ENCODE data around the gene VGLL4.
"Not testable (repeated sequence)": the region's sequence is repeated elsewhere in the genome, so short reads cannot be mapped to it uniquely, and the experiment has no call there.

Gene VGLL4

DNA sequence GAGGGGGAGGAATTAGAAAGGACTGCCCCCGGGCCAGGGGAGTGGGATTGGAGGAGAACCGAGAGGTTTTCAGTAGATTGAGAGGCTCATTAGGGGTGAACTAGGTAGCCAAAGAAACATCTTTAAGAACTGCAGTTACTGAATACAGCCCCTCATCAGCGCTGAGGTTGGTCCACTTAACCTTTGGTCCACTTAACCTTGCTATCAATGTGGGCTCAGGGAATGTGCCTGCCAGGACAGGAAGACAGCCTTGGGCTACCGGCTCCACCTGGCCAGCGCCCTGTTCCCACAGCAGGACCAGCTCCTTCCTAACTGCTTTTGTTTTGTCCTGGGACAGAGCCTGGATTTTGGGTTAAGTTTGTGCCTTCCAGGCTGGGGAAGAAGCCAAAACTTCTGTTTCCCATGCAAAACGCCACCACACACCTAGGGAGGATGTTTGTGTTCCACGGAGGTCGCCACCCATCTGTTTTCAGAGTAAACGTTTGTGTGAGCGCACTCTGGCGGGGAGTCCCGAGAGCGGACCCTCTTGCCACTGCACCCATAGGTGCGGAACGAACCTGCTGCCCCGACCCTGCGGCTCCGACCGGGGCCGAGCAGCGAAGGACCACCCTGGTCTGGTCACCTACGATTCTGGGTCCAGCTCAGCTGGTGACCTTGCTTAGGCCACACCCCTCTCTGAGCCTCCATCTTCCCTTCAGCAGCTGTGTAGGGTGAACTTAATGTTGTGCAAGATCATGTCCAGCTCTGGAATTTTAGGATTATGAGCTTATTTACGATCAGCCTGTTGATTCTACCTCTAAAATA lies 107.4 kb downstream of the VGLL4 start:
- in situ Hi-C loops (cut with MboI; ENCODE audit: low sequenced_read_pairs) = no loop called here

- in situ Hi-C loops (cut with MboI; ENCODE audit: low sequenced_read_pairs) = no loop called here
Measured at GRCh38 chr3:11535243-11535960, 108.3 kb downstream of the VGLL4 start.

DNA sequence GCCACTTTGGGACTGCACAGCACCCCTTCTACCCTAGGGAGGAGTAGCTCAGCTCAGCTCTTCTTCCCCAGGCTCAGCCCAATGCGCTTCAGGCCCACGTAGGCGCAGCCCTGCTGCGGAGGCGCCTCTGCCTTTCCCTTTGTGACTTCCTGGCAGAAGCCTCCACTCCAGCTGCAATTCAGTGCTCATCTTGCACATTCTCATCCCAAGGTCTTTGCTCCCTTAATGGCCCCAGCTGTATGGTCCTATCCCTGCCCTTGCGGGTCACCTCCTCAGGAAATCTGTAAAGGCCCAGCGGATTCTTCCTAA lies 109.0 kb downstream of the VGLL4 start:
- in situ Hi-C loops (cut with MboI; ENCODE audit: low sequenced_read_pairs) = no loop called here

DNA sequence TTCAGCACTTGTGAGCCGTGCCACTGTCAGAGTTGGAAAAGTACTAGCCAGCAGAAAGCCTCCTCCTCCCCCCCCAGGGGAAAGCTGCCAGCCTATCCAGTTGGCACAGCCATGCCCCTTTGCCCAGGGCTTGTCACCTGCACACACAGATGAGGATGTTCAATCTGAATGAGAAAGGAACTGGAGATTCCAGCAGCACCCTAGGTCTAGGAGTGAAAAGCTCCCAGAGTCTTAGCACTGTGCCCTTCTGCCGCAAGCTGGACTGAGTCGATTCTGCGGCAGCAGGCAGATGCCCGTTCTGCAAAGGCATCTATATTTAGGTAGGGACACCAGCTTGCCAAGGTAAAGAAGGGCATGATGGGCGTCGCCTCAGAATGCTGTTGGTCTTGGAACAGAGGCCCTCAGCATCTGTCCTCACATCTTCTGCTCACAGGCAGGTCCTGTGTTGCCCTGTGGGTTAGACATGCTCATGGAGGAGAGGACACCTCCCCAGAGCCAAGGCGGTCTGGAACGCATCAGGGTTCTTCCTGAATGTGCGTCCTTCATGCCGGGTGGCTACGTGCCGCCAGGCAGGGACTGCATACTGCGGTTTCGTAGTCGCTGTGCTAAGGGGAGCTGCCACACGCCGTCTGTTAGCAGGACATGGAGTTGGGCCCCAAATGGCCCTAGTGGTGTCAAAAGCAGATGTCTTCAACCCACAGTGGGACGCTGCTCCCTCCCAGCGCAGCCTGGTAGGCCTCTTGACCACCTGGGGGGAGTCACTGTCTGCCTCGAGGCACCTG lies 109.5 kb downstream of the VGLL4 start:
- in situ Hi-C loops (cut with MboI; ENCODE audit: low sequenced_read_pairs) = no loop called here

DNA sequence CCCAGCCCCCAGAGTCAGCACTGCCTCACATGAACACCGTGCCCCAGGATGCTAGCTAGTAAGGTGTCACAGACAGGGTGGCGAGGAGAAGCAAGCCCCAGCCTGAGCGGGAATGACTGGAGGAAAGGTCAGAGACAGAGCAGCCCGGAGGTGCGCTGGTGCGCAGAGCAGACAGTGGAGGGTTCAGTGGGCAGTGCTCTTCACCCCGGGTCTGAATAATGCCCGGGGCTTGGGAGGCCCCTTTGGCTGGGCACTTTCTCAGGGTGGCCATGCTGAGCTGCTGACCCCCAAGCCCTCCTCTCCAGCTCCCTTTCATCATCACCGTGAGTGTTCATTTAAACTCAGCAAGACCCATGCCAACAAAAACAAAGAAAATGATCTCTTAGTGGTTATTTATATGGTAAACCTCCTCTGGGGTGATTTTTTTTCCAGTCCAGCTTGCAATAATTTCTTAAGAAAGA lies 110.8 kb downstream of the VGLL4 start:
- in situ Hi-C loops (cut with MboI; ENCODE audit: low sequenced_read_pairs) = no loop called here

GRCh38 chr3:11530153-11530721 lies 113.5 kb downstream of the VGLL4 start:
- in situ Hi-C loops (cut with MboI; ENCODE audit: low sequenced_read_pairs) = no loop called here

GRCh38 chr3:11529281-11529680 lies 114.4 kb downstream of the VGLL4 start:
- in situ Hi-C loops (cut with MboI; ENCODE audit: low sequenced_read_pairs) = no loop called here

DNA sequence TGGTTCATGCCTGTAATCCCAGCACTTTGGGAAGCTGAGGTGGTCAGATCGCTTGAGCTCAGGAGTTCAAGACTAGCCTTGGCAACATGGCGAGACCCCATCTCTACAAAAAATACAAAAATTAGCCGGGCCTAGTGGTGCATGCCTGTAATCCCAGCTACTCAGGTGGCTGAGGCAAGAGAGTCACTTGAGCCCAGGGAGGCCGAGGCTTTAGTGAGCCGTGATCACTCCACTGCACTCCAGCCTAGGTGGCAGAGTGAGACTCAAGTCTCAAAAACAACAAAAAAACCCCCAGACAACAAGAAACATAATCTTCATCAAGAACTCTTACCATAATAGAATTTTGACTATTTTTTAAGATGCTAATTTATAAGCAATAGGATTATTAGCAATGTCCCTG lies 117.6 kb downstream of the VGLL4 start:
- in situ Hi-C loops (cut with MboI; ENCODE audit: low sequenced_read_pairs) = not testable (repeated sequence)

DNA sequence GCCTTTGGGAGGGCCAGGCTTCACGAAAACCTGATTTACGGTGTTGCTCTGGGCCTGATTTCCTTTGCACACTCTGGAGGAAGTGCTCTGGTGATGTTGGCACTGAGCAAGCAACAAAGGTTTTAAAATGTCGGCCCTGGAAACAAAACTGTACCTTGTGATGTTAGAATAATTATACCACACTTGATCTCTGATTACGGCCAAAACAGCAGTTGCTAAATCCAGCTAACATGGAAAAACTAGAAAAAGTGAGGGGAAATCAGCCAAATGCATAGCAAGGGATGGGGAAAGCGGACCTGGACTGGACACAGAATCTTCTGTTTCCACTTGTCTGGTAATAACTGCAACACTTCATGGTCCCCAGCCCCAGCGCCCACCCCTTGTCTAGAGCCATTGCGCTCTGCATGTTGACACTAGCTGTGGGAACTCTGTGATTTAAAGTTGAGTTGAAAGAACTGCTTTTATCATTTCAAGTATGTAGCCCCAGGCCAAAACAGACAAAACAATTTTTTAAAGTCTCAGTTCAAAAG lies 120.1 kb downstream of the VGLL4 start:
- in situ Hi-C loops (cut with MboI; ENCODE audit: low sequenced_read_pairs) = no loop called here

DNA sequence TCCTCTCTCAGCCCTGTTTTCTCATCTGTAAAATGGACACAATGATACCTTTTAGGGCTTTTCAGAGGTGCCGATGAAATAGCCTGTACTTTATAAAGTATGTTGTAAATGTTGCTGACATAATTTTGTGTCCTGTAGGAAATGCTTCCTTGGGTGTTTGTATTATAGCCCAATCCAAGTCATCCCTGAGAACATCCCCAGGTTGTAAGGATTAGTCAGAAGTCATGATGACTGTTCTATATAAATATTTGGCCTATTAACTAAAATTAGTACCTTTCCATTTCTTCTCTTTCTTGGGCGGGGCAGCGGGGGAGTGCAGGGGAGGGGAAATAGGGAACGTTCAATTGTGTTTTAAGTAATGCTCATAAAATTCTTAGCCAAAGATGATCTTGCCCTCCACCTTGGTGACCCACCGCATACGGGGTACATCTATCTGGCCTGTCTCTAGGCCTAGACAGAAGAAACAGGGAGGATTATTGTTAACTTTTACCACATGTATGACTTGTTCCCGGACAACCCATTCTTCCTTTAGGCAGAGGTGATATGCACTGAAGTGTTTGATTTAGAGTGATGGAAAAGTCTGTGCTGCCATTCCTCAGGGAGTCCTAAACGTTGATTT lies 120.7 kb downstream of the VGLL4 start:
- in situ Hi-C loops (cut with MboI; ENCODE audit: low sequenced_read_pairs) = no loop called here

DNA sequence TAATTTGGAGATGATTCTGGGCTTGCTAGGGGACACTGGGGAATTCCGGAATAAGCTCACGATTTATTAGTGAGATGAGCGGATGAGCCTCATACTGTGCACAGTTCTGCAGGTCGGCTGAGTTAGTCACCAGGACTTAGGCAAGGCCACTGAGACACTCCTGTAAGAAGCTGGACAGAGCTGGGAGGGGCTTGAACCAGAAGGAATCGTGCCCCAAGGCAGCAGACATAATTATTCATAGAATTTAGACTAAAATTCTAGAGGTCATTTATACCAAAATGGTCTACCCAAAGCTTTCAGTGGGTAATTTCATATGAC lies 121.4 kb downstream of the VGLL4 start:
- in situ Hi-C loops (cut with MboI; ENCODE audit: low sequenced_read_pairs) = no loop called here

GRCh38 chr3:11521167-11521566 lies 122.5 kb downstream of the VGLL4 start:
- in situ Hi-C loops (cut with MboI; ENCODE audit: low sequenced_read_pairs) = no loop called here

GRCh38 chr3:11517601-11518000 lies 126.1 kb downstream of the VGLL4 start:
- in situ Hi-C loops (cut with MboI; ENCODE audit: low sequenced_read_pairs) = no loop called here

- in situ Hi-C loops (cut with MboI; ENCODE audit: low sequenced_read_pairs) = no loop called here
Measured at GRCh38 chr3:11514191-11514821, 129.4 kb downstream of the VGLL4 start.

GRCh38 chr3:11513817-11514135 lies 129.9 kb downstream of the VGLL4 start:
- in situ Hi-C loops (cut with MboI; ENCODE audit: low sequenced_read_pairs) = no loop called here

DNA sequence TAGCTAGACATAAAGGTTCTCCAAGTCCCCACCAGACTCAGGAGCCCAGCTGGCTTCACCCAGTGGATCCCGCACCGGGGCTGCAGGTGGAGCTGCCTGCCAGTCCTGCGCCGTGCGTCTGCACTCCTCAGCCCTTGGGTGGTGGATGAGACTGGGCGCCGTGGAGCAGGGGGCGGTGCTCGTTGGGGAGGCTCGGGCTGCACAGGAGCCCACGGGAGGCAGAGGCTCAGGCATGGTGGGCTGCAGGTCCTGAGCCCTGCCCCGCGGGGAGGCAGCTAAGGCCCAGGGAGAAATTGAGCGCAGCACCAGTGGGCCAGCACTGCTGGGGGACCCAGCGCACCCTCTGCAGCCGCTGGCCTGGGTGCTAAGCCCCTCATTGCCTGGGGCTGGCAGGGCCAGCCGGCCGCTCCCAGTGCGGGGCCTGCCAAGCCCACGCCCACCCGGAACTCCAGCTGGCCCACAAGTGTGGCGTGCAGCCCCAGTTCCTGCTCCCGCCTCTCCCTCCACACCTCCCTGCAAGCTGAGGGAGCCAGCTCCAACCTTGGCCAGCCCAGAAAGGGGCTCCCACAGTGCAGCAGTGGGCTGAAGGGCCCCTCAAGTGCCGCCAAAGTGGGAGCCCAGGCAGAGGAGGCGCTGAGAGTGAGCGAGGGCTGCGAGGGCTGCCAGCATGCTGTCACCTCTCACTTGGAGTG lies 130.4 kb downstream of the VGLL4 start:
- in situ Hi-C loops (cut with MboI; ENCODE audit: low sequenced_read_pairs) = not testable (repeated sequence)

GRCh38 chr3:11511606-11512005 lies 132.1 kb downstream of the VGLL4 start:
- in situ Hi-C loops (cut with MboI; ENCODE audit: low sequenced_read_pairs) = not testable (repeated sequence)

DNA sequence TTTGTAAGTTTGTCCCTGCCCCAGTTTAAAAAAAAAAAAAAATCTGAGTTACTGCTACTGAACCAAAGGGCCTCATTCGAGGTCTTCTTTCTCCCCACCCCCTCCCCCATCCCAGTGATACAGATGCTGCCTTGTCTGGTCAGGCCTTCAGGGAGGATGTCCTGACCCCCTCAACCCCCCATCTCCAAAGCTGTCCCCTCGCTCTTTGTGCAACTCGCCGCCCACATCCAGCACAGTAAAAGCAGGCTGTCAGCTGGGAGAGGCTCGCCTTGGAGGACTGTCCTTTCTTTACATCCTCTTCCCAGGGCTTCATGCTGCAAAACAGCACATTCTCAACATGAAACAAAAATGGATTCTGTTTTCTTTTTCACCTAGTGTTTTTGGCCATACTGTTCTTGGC lies 133.4 kb downstream of the VGLL4 start:
- in situ Hi-C loops (cut with MboI; ENCODE audit: low sequenced_read_pairs) = no loop called here

DNA sequence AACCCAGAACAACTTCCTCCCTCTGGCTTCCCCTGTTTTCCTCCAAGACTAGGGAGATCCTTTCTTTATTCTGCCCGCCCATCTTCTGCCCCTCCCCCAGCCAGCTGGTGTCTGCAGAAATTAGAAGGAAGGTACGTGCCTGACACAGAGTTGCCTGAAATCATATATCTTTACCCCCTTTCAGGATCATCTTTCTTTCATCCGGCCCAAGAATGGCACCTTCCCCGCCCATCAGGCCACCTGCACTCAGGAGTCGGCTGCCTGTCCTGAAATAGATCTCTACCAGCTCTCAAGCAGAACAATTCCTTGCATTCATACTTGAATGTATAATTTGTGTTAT lies 133.7 kb downstream of the VGLL4 start:
- in situ Hi-C loops (cut with MboI; ENCODE audit: low sequenced_read_pairs) = no loop called here

Measured in hTERT RPE-1 (cell line).